Endothelial cell of umbilical vein (primary cell): Measurements from ENCODE around the gene HOXA4. TPM values are rescaled to one million over a fixed set of nuclear protein-coding genes. Genes with fewer than 3 reads are reported as not detected.

Source experiments
- BruUV-seq: library from RNA; stranded (reverse); fragments of 400-500 nt; replicated peaks from 2 replicates; lab custom pipeline; 2021; lab: Mats Ljungman, UMichigan
- CTCF ChIA-PET: fragments of 300-600, 350-600 bp; sonication (Branson Sonifier 250); formaldehyde crosslinking; loops from one replicate; lab custom pipeline; 2021; ENCODE audit warnings: antibody characterized with exemption, inconsistent platforms; lab: Charles Lee
- POLR2A ChIA-PET: fragments of 300-600, 350-600 bp; sonication (Branson Sonifier 250); formaldehyde crosslinking; loops from one replicate; lab custom pipeline; 2021; ENCODE audit warnings: antibody characterized with exemption, inconsistent platforms; lab: Charles Lee
- DNase-seq: peaks from one replicate; pipeline ENCODE4 v3.0.0-alpha.2; 2011; ENCODE audit warnings: low read depth, low spot score
- FAIRE-seq: peaks from 2 replicates; lab custom pipeline; 2011; peaks lifted over from hg19 to GRCh38; lab: Jason Lieb, UNC
- H2AFZ ChIP-seq: 2 replicates; pipeline ENCODE4 v1.6.0; 2012; ENCODE audit warnings: low read depth, low read length, control low read depth, inconsistent platforms
- H3K27ac ChIP-seq: 2 replicates; pipeline ENCODE4 v1.5.1; 2011; ENCODE audit warnings: low read depth, mild to moderate bottlenecking, control low read depth, low read length, moderate library complexity; ENCODE audit not compliant: insufficient read depth
- H3K27me3 ChIP-seq, 2 experiments: 2 replicates each; pipeline versions ENCODE4 v1.6.0 to v1.6.1; 2011; ENCODE audit warnings: low read length in 2 of 2, mixed read lengths in 1 of 2; ENCODE audit not compliant: control insufficient read depth in 2 of 2, insufficient read depth in 2 of 2
- H3K36me3 ChIP-seq, 2 experiments: 2 replicates in 1 of 2; 3 replicates in 1 of 2; pipeline ENCODE4 v1.5.1; 2011; ENCODE audit warnings: low read length in 2 of 2, mild to moderate bottlenecking in 1 of 2, moderate library complexity in 1 of 2; ENCODE audit not compliant: control insufficient read depth in 2 of 2, insufficient read depth in 2 of 2; ENCODE audit errors: extremely low read depth in 1 of 2
- H3K4me1 ChIP-seq: 3 replicates; pipeline ENCODE4 v1.5.1; 2011; ENCODE audit warnings: mild to moderate bottlenecking, low read length; ENCODE audit not compliant: control insufficient read depth, insufficient read depth; ENCODE audit errors: extremely low read depth
- H3K4me2 ChIP-seq: 2 replicates; pipeline ENCODE4 v1.6.1; 2011; ENCODE audit warnings: low read length, control low read depth, mixed read lengths; ENCODE audit not compliant: insufficient read depth
- H3K4me3 ChIP-seq, 3 experiments: fragments of 200-600 bp in 1 of 3; sonication (generic), shearing (Covaris generic) in 1 of 3; replicated peaks in 1 of 3; 2 replicates each; pipeline ENCODE4 v1.5.1; 2011 to 2016; ENCODE audit warnings: control low read depth in 3 of 3, low read length in 3 of 3, mild to moderate bottlenecking in 2 of 3, inconsistent platforms in 1 of 3, low read depth in 1 of 3, moderate library complexity in 1 of 3; ENCODE audit not compliant: insufficient read depth in 1 of 3
- H3K79me2 ChIP-seq: 2 replicates; pipeline ENCODE4 v1.6.0; 2012; ENCODE audit warnings: low read length, inconsistent platforms; ENCODE audit not compliant: control insufficient read depth, insufficient read depth
- H3K9ac ChIP-seq: replicated peaks from 2 replicates; pipeline ENCODE3; 2011; ENCODE audit warnings: low read length, control low read depth; ENCODE audit not compliant: insufficient read depth; ENCODE audit errors: extremely low read depth
- H3K9me1 ChIP-seq: replicated peaks from 3 replicates; pipeline ENCODE4 v1.6.0; 2011; ENCODE audit warnings: mild to moderate bottlenecking, low read length; ENCODE audit not compliant: control insufficient read depth, insufficient read depth; ENCODE audit errors: extremely low read depth
- H3K9me3 ChIP-seq: replicated peaks from 2 replicates; pipeline ENCODE4 v1.5.1; 2012; ENCODE audit warnings: low read length, inconsistent platforms; ENCODE audit not compliant: control insufficient read depth, insufficient read depth
- H4K20me1 ChIP-seq: replicated peaks from 2 replicates; pipeline ENCODE3; 2011; ENCODE audit warnings: mild to moderate bottlenecking, low read length; ENCODE audit not compliant: control insufficient read depth, insufficient read depth; ENCODE audit errors: extremely low read depth
- CTCF ChIP-seq, 2 donors: IDR thresholded peaks; 1 replicate in 1 of 2; 2 replicates in 1 of 2; pipeline ENCODE4 v1.5.1; 2011; ENCODE audit warnings: low read length in 2 of 2, mild to moderate bottlenecking in 2 of 2, moderate library complexity in 2 of 2, control low read depth in 1 of 2, inconsistent platforms in 1 of 2, low read depth in 1 of 2; ENCODE audit not compliant: insufficient read depth in 1 of 2; ENCODE audit errors: extremely low read depth in 1 of 2
- FOS ChIP-seq: IDR thresholded peaks from 2 replicates; pipeline ENCODE4 v1.6.1; 2011; ENCODE audit warnings: mild to moderate bottlenecking, low read length, moderate library complexity, borderline replicate concordance; ENCODE audit not compliant: insufficient read depth
- GATA2 ChIP-seq: IDR thresholded peaks from 2 replicates; pipeline ENCODE4 v1.7.0; 2011; ENCODE audit warnings: low read depth, mild to moderate bottlenecking, moderate library complexity, mixed read lengths, low read length; ENCODE audit not compliant: insufficient read length, insufficient read depth
- JUN ChIP-seq: IDR thresholded peaks from 2 replicates; pipeline ENCODE4 v1.6.1; 2011; ENCODE audit warnings: borderline replicate concordance, low read depth; ENCODE audit not compliant: insufficient read length, insufficient read depth
- MAX ChIP-seq: IDR thresholded peaks from 2 replicates; pipeline ENCODE4 v1.6.1; 2011; ENCODE audit not compliant: insufficient read depth, insufficient read length
- MYC ChIP-seq: IDR thresholded peaks from one replicate; pipeline ENCODE4 v1.6.1; 2011; ENCODE audit warnings: mild to moderate bottlenecking, low read depth, low read length
- POLR2A ChIP-seq: IDR thresholded peaks from 2 replicates; pipeline ENCODE4 v1.6.1; 2012; ENCODE audit warnings: low read depth, mild to moderate bottlenecking, control low read depth, low read length
- POLR2AphosphoS5 ChIP-seq: IDR thresholded peaks from 2 replicates; pipeline ENCODE4 v1.6.1; 2012; ENCODE audit warnings: low read depth, mild to moderate bottlenecking, control low read depth, low read length, moderate library complexity; ENCODE audit not compliant: insufficient read depth
- dilution Hi-C: fragments of 300-500 bp; cut with MboI; formaldehyde crosslinking; loops from one replicate; pipeline ENCODE4 v1.15.0; 2019; ENCODE audit warnings: low sequenced_read_pairs; ENCODE audit not compliant: extremely low pct_ligation_motif_present
- intact Hi-C: fragments of 100-400 bp; cut with micrococcal nuclease; formaldehyde crosslinking; loops from one replicate; pipeline ENCODE4 v1.10.0; 2022
- polyA plus RNA-seq, 4 experiments: library from polyadenylated mRNA; depleted of rRNA in 3 of 4; stranded (reverse) in 3 of 4; unstranded in 1 of 4; fragments of >200 nt; gene quantifications; 2 replicates each; pipeline versions ENCODE4 v1.2.1 to v1.2.3, GENCODE V29; 2011 to 2012; ENCODE audit warnings: missing spikeins in 1 of 4
- total RNA-seq: library from RNA; stranded (reverse); gene quantifications from 2 replicates; pipeline ENCODE4 v1.2.3, GENCODE V29; 2021

HOXA4 gene
- total and polyA plus RNA-seq, 2 donors (not counting 3 experiments of a cell fraction or from before 2014, with no cell fraction given): 4.9 to 8.1 TPM

- Histone ChIP-seq H3K36me3 (no peaks in the 10 kb centered on the region), H3K4me3 (peak overlapping the region; percentile 53 to 94 (median 69))
- FAIRE-seq: peak; percentile 89
Observed at GRCh38 chr7:27179503-27180430, 49.2 kb upstream of the HOXA4 start.

More at GRCh38 chr7:27179503-27180430, 49.2 kb upstream of the HOXA4 start:
- Histone ChIP-seq H3K4me2 (peak overlapping the region; percentile 98), H3K9me3 (no peaks in the 10 kb centered on the region), H3K79me2 (peaks cover 94% of the 10 kb centered on the region), H3K27ac (peak overlapping the region; percentile 96), H3K9ac (peak overlapping the region; percentile 95), H3K9me1 (no peaks in the 10 kb centered on the region), H3K27me3 (no peaks in the 10 kb centered on the region), H3K4me1 (peaks cover 65% of the 10 kb centered on the region), H4K20me1 (no peaks in the 10 kb centered on the region), H2AFZ (peak overlapping the region; percentile 64)
- BruUV-seq: TSS peak; percentile 12
- intact Hi-C loops: loop anchor here (1.0 kb wide), 1 partner anchor 8 kb away; no protein-coding TSS in a partner anchor
- CTCF ChIA-PET: interaction anchor here (0.6 to 8.0 kb wide), 39 partner anchors 9 to 1318 kb away, joined by 3 to 86 read pairs (median 6); partner anchors contain the start of genes HOXA3, HOXA4, HOXA5 and HOXA6
- DNase-seq: peak; percentile 90
- POLR2A ChIA-PET: interaction anchor here (0.7 to 1.9 kb wide), 5 partner anchors 12 to 967 kb away, joined by 3 to 6 read pairs (median 5); partner anchors contain the start of gene HOXA9
- TF ChIP-seq POLR2A (no peak), MYC (no peak), JUN (no peak), MAX (no peak), POLR2AphosphoS5 (no peak), CTCF (IDR thresholded peaks at IDR 0.05; ENCODE audit: extremely low read depth in 1 of 2, insufficient read depth in 1 of 2, low read depth in 1 of 2, low read length in 2 of 2) (peak; percentile 93 to 97), GATA2 (peak; percentile 19), FOS (peak; percentile 9)
- dilution Hi-C loops: no loop called here
